Liver (tissue), 3 donors: ENCODE results near the gene PRAC1.

Experiments
- ATF3 ChIP-seq: IDR thresholded peaks from 2 replicates; pipeline ENCODE4 v1.6.1; 2016; ENCODE audit warnings: antibody characterized with exemption
- EGR1 ChIP-seq, 2 donors: IDR thresholded peaks; 2 replicates each; pipeline ENCODE4 v1.6.1; 2016 to 2018; ENCODE audit warnings: antibody characterized with exemption in 2 of 2, low read depth in 2 of 2
- GABPA ChIP-seq, 2 donors: IDR thresholded peaks in 1 of 2; conservative IDR thresholded peaks in 1 of 2; 2 replicates each; pipeline ENCODE4 v1.6.1; 2016; ENCODE audit warnings: antibody characterized with exemption in 2 of 2, mild to moderate bottlenecking in 1 of 2, moderate library complexity in 1 of 2
- MAX ChIP-seq: IDR thresholded peaks from 2 replicates; pipeline ENCODE4 v1.6.1; 2016; ENCODE audit warnings: antibody characterized with exemption
- RAD21 ChIP-seq, 2 donors: IDR thresholded peaks; 2 replicates each; pipeline ENCODE4 v1.6.1; 2016; ENCODE audit warnings: antibody characterized with exemption in 2 of 2, mild to moderate bottlenecking in 2 of 2
- REST ChIP-seq: IDR thresholded peaks from 2 replicates; pipeline ENCODE4 v1.6.1; 2016; ENCODE audit warnings: antibody characterized with exemption, mild to moderate bottlenecking
- SP1 ChIP-seq: IDR thresholded peaks from 2 replicates; pipeline ENCODE4 v1.6.1; 2018; ENCODE audit warnings: antibody characterized with exemption, mild to moderate bottlenecking
- TAF1 ChIP-seq: conservative IDR thresholded peaks from 2 replicates; pipeline ENCODE4 v1.6.1; 2016; ENCODE audit warnings: antibody characterized with exemption, mild to moderate bottlenecking
- YY1 ChIP-seq: IDR thresholded peaks from 2 replicates; pipeline ENCODE4 v1.6.1; 2016; ENCODE audit warnings: antibody characterized with exemption, mild to moderate bottlenecking
- ZBTB33 ChIP-seq: IDR thresholded peaks from 2 replicates; pipeline ENCODE4 v1.6.1; 2016; ENCODE audit warnings: antibody characterized with exemption
- TF ChIP-seq, protein P1 (sequence below): fragments of 150-350 bp; IDR thresholded peaks from 2 replicates; pipeline ENCODE4 v1.5.1; 2017; ENCODE audit warnings: improper control_type of control experiment, low read depth, low read length; ENCODE audit not compliant: missing input control
- donor health status: healthy.
- donor health status: healthy.

DNA sequence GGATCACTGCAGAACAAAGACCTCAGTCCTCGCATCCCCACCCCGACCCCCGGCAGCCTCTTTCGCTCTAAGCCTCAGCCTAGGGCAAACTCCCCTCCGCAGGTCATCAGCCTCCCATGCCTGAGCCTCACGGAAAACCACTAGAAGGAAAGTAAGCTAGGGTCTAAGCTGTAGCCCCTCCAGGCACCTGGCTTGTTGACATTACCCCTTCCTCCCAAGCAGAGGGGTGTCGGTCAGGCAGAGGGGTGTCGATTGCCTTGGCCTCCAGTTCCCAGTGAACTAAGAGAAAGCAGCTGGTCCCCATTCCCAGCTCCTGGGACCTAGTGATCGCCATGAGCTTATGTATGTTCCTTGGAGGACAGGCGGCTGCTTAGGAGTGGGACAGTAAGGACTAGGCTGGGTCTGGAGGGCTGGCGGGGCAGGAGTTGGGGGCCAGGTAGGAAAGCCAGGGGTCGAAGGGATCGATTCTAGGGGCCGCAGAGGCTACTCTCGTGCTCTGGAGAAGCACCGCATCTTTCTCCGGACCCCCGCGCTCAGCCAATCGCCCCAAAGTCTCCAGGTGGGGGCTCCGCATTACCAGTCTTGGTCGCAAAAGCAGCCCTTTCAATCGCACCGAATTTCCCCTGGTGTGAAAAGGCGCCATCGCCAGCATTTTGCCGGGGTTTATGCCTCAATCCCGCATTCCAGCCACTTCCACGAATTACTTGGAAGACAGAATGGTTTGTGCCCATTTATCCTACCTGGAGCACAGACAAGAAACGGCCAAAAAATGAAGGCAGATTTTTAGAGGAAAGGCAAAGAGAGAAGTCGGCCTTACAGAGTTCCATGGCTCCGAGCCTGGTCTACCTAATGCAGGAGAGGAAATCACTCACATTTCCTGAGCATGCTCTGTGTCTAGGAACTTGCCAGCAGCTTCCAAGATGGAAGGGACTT is 27.6 kb upstream of the PRAC1 start:
- TF ChIP-seq, protein P1, sequence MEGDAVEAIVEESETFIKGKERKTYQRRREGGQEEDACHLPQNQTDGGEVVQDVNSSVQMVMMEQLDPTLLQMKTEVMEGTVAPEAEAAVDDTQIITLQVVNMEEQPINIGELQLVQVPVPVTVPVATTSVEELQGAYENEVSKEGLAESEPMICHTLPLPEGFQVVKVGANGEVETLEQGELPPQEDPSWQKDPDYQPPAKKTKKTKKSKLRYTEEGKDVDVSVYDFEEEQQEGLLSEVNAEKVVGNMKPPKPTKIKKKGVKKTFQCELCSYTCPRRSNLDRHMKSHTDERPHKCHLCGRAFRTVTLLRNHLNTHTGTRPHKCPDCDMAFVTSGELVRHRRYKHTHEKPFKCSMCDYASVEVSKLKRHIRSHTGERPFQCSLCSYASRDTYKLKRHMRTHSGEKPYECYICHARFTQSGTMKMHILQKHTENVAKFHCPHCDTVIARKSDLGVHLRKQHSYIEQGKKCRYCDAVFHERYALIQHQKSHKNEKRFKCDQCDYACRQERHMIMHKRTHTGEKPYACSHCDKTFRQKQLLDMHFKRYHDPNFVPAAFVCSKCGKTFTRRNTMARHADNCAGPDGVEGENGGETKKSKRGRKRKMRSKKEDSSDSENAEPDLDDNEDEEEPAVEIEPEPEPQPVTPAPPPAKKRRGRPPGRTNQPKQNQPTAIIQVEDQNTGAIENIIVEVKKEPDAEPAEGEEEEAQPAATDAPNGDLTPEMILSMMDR, result no peak
- TF ChIP-seq EGR1 (IDR thresholded peaks at IDR 0.05; ENCODE audit: low read depth in 2 of 2), result no peak
- TF ChIP-seq TAF1, result no peak
- TF ChIP-seq MAX, result no peak
- no peak for TF ChIP-seq YY1
- TF ChIP-seq RAD21 (IDR thresholded peaks at IDR 0.05), result no peak
- no peak for TF ChIP-seq REST
- no peak for TF ChIP-seq SP1
- no peak for TF ChIP-seq ATF3
- no peak for TF ChIP-seq ZBTB33
- no peak for TF ChIP-seq GABPA (IDR thresholded peaks at IDR 0.05 in 1 of 2, conservative IDR thresholded peaks at IDR 0.05 in 1 of 2)
